Stomach (tissue), 9 donors: ENCODE results near the gene RC3H2. TPM values are rescaled to one million over a fixed set of nuclear protein-coding genes. Genes with fewer than 3 reads are reported as not detected.

Experiments used
- DNase-seq, 2 donors: peaks; one replicate each; pipeline versions ENCODE4 v3.0.0 to v3.0.0-alpha.2; 2013 to 2019
- H3K27ac ChIP-seq, 5 donors: fragments of 200-600 bp in 4 of 5; sonication (generic) in 4 of 5; one replicate each; pipeline ENCODE4 v1.5.1; 2013 to 2019; ENCODE audit warnings: mild to moderate bottlenecking in 1 of 5, moderate library complexity in 1 of 5
- H3K27me3 ChIP-seq, 3 donors: fragments of 200-600 bp; sonication (generic); one replicate each; pipeline ENCODE4 v1.5.1; 2017 to 2019; ENCODE audit warnings: mixed run types in 1 of 3
- H3K36me3 ChIP-seq, 4 donors: fragments of 200-600 bp; sonication (generic); 1 replicate in 3 of 4; 2 replicates in 1 of 4; pipeline ENCODE4 v1.5.1; 2016 to 2019
- H3K4me1 ChIP-seq, 4 donors: fragments of 200-600 bp; sonication (generic); one replicate each; pipeline ENCODE4 v1.5.1; 2016 to 2019
- H3K4me3 ChIP-seq, 4 donors: fragments of 200-600 bp; sonication (generic) in 3 of 4; one replicate each; pipeline ENCODE4 v1.5.1; 2016 to 2019; ENCODE audit warnings: mild to moderate bottlenecking in 1 of 4
- H3K9me3 ChIP-seq, 4 donors: fragments of 200-600 bp; sonication (generic); one replicate each; pipeline ENCODE4 v1.5.1; 2016 to 2019
- EP300 ChIP-seq: sonication (generic); formaldehyde crosslinking; IDR thresholded peaks from one replicate; pipeline ENCODE4 v1.6.1; 2017; ENCODE audit warnings: antibody characterized with exemption
- POLR2A ChIP-seq, 4 donors: fragments of 450-650 bp; IDR thresholded peaks; one replicate each; pipeline ENCODE4 v1.6.1; 2016; ENCODE audit warnings: antibody characterized with exemption in 4 of 4, control low read depth in 2 of 4, mild to moderate bottlenecking in 1 of 4, moderate library complexity in 1 of 4
- POLR2AphosphoS5 ChIP-seq, 3 donors: sonication (generic); formaldehyde crosslinking; IDR thresholded peaks; one replicate each; pipeline ENCODE4 v1.6.1; 2016; ENCODE audit warnings: antibody characterized with exemption in 3 of 3
- WGBS, 5 donors: extraction: QIAGEN DNeasy Blood & Tissue Kit in 3 of 5; methylation state at CpG; one replicate each; pipeline versions ENCODE4 v1.1.5 to v1.1.7; 2013 to 2018; 5-methylcytosine and 5-hydroxymethylcytosine counted together
- intact Hi-C: fragments of 100-400 bp; cut with DNase I; formaldehyde crosslinking; loops from one replicate; pipeline ENCODE4 v1.15.1; 2023; ENCODE audit warnings: low total_unique reads
- polyA plus RNA-seq, 3 donors: library from polyadenylated mRNA; stranded (reverse); fragments of 200-250 nt; gene quantifications; one replicate each; pipeline ENCODE4 v1.2.3, GENCODE V29; 2013
- total RNA-seq, 5 donors: library from RNA; depleted of rRNA; stranded (reverse); fragments of >200 nt; gene quantifications; one replicate each; pipeline versions ENCODE4 v1.1.0 to v1.2.3, GENCODE V29; 2014 to 2016
- TF ChIP-seq, protein P1 (sequence below), 7 experiments: fragments of 450-650 bp in 4 of 7; fragments of 200-600 bp in 3 of 7; sonication (generic) in 3 of 7; IDR thresholded peaks; one replicate each; pipeline ENCODE4 v1.5.1; 2016 to 2019; ENCODE audit warnings: antibody characterized with exemption in 7 of 7, control low read depth in 2 of 7, mild to moderate bottlenecking in 1 of 7
- donor health status: healthy with polysubstance abuse.
- donor health status: Bipolar disorder and iron deficiency.
- donor health status: healthy.

RC3H2 gene
- total and polyA plus RNA-seq, 8 donors: 5.8 to 66.3 (median 22.3) TPM

DNA sequence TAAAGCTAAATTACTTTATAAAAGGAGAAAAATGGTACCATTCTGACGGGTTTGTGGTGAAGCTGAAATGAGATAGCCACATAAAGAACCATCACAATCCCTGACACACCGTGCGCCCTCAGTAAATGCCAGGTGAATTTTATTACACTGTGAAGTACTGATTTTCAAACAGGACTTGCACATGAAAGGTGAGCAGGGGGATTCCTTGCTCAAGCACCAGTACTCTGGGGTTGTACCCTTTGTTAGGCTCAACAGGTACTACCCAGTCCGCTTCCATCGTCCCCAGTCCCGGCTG lies 35.2 kb upstream of the RC3H2 start:
- Histone ChIP-seq H3K4me3 (peak overlapping the region; percentile 72 to 95 (median 84)), H3K36me3 (peaks cover 6 to 28% (median 24%) of the 10 kb centered on the region in 4 donors), H3K27me3 (no peaks in the 10 kb centered on the region), H3K9me3 (no peaks in the 10 kb centered on the region), H3K27ac (peak overlapping the region; percentile 77 to 96 (median 95)), H3K4me1 (peaks cover 17 to 50% (median 39%) of the 10 kb centered on the region in 4 donors)
- intact Hi-C loops: no loop called here
- DNase-seq: no peak
- 31 to 38% (median 33%) methylated on average over 5 to 6 of the region's 6 CpGs for WGBS, 5 donors
- TF ChIP-seq, protein P1, sequence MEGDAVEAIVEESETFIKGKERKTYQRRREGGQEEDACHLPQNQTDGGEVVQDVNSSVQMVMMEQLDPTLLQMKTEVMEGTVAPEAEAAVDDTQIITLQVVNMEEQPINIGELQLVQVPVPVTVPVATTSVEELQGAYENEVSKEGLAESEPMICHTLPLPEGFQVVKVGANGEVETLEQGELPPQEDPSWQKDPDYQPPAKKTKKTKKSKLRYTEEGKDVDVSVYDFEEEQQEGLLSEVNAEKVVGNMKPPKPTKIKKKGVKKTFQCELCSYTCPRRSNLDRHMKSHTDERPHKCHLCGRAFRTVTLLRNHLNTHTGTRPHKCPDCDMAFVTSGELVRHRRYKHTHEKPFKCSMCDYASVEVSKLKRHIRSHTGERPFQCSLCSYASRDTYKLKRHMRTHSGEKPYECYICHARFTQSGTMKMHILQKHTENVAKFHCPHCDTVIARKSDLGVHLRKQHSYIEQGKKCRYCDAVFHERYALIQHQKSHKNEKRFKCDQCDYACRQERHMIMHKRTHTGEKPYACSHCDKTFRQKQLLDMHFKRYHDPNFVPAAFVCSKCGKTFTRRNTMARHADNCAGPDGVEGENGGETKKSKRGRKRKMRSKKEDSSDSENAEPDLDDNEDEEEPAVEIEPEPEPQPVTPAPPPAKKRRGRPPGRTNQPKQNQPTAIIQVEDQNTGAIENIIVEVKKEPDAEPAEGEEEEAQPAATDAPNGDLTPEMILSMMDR (IDR thresholded peaks at IDR 0.05): no peak
- no peak for TF ChIP-seq EP300
- no peak for TF ChIP-seq POLR2A (IDR thresholded peaks at IDR 0.05)
- TF ChIP-seq POLR2AphosphoS5 (IDR thresholded peaks at IDR 0.05): no peak

DNA sequence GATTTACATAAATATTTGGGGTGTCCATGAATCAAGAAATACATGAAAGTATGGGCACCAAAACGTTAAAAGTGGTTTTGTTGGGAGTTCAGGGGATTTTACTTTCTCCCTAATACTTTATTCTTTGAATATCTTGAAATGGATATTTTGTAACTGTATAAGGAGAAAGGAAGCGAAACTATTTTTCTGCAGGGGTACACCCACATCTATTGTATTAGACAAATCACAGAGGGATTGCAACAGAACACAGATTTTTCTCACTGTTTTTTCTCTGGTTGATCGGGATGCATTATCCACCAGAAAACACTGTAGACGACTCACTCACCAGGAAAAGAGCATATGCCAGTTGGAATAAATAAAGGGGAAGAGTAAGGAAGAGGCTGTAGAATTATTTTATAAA lies 34.4 kb upstream of the RC3H2 start:
- TF ChIP-seq POLR2A (IDR thresholded peaks at IDR 0.05): no peak
- TF ChIP-seq, protein P1 (IDR thresholded peaks at IDR 0.05): no peak
- TF ChIP-seq EP300: no peak
- no peak for TF ChIP-seq POLR2AphosphoS5 (IDR thresholded peaks at IDR 0.05)
- no peak for DNase-seq
- Histone ChIP-seq H3K9me3 (no peaks in the 10 kb centered on the region), H3K36me3 (peaks cover 6 to 28% (median 24%) of the 10 kb centered on the region in 4 donors), H3K27ac (no peak overlapping the region), H3K4me3 (no peak overlapping the region), H3K27me3 (no peaks in the 10 kb centered on the region), H3K4me1 (peaks cover 11 to 42% (median 33%) of the 10 kb centered on the region in 4 donors)
- WGBS, 5 donors: 82 to 91% (median 91%) methylated on average over 4 of the region's 4 CpGs
- intact Hi-C loops: no loop called here

DNA sequence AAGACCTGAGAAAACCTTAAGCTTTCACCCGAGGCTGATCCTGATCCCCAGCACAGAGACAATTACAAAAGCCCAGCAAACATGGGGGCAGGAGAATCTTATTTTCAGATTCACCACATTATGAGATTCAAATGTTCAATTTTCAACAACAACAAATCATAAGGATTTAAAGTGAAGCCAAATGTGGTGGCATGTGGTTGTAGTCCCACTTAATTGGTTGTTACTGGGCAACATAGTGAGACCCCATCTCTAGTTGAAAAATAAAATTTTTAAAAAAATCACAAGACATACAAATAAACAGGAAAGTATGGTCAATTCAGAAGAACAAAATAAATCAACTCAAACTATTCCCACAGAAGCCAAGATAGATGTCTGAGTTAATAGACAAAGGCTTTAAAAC lies 31.7 kb upstream of the RC3H2 start:
- Histone ChIP-seq H3K27me3 (no peaks in the 10 kb centered on the region), H3K4me3 (no peak overlapping the region), H3K27ac (no peak overlapping the region), H3K9me3 (no peaks in the 10 kb centered on the region), H3K36me3 (peaks cover 6 to 24% (median 23%) of the 10 kb centered on the region in 4 donors), H3K4me1 (peaks cover 15 to 35% (median 32%) of the 10 kb centered on the region in 4 donors)
- WGBS, 5 donors: 43 to 60% (median 48%) methylated on average over 1 of the region's 1 CpG
- TF ChIP-seq EP300 (no peak), POLR2A (IDR thresholded peaks at IDR 0.05) (no peak), POLR2AphosphoS5 (IDR thresholded peaks at IDR 0.05) (no peak)
- TF ChIP-seq, protein P1 (IDR thresholded peaks at IDR 0.05): no peak
- DNase-seq: no peak
- intact Hi-C loops: no loop called here

DNA sequence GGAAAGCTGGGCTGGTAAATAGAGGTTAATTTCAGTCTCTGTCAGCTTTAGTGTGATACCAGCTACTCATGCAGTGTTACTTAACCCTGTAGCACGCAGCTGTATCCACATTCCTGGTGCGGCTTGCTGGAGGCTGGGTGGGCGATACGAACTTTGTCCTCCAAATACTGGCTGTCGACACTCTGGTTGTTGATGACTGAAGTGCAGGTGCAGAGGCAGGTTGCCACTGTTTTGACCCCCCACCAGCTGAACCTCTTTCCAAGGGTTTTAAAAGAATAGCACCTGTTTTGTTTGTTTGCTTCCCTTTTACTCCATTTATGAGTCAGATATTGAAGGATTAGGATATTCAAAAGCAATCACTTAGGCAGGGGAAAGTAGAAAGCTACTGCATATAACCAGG lies 31.3 kb upstream of the RC3H2 start:
- intact Hi-C loops: no loop called here
- no peak overlapping the region for H3K4me3 ChIP-seq
- peaks cover 10 to 31% (median 27%) of the 10 kb centered on the region in 4 donors for H3K4me1 ChIP-seq
- peaks cover 6 to 24% (median 23%) of the 10 kb centered on the region in 4 donors for H3K36me3 ChIP-seq
- TF ChIP-seq EP300 (no peak), POLR2A (IDR thresholded peaks at IDR 0.05) (no peak), POLR2AphosphoS5 (IDR thresholded peaks at IDR 0.05) (no peak)
- TF ChIP-seq, protein P1 (IDR thresholded peaks at IDR 0.05): no peak
- H3K9me3 ChIP-seq: no peaks in the 10 kb centered on the region
- no peak overlapping the region for H3K27ac ChIP-seq
- no peaks in the 10 kb centered on the region for H3K27me3 ChIP-seq
- 70 to 88% (median 82%) methylated on average over 5 of the region's 5 CpGs for WGBS, 5 donors
- peak in 1 of 2 donors; percentile 68 for DNase-seq
